GM12875 (cell line): ENCODE data around the gene SDHAF2.
A peak's percentile ranks its signal among the peaks of the same experiment; 100 is the strongest.

ENCODE experiments used
- H3K4me3 ChIP-seq: one replicate; pipeline ENCODE4 v1.5.1; 2011; ENCODE audit warnings: low read depth, low read length, control low read depth
- TF ChIP-seq, protein P1 (sequence below): IDR thresholded peaks from 2 replicates; pipeline ENCODE4 v1.5.1; 2011; ENCODE audit warnings: low read depth, mild to moderate bottlenecking, control low read depth, inconsistent platforms, low read length, moderate library complexity, borderline replicate concordance; ENCODE audit not compliant: insufficient read depth

The SDHAF2 gene

DNA sequence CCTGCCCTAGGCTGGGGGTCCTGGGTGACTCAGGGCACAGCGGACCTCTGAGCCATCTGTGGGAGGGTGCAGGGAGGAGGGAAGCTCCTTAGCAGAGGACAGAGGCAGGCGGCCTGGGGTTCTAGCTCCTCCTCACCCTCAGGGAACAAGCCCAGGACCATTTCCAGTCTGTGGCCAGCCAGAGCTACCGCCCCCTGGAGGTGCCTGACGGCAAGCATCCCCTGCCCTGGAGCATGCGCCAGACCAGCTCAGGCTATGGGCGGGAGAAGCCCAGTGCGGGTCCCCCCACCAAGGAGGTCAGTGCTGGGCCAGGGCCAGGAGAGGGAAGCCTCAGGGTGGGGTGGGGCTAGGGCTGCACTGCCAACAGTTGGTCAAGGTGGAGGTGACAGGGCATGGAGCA, 52.6 kb downstream of the SDHAF2 start:
- H3K4me3 ChIP-seq, result no peak overlapping the region
- TF ChIP-seq, protein P1, sequence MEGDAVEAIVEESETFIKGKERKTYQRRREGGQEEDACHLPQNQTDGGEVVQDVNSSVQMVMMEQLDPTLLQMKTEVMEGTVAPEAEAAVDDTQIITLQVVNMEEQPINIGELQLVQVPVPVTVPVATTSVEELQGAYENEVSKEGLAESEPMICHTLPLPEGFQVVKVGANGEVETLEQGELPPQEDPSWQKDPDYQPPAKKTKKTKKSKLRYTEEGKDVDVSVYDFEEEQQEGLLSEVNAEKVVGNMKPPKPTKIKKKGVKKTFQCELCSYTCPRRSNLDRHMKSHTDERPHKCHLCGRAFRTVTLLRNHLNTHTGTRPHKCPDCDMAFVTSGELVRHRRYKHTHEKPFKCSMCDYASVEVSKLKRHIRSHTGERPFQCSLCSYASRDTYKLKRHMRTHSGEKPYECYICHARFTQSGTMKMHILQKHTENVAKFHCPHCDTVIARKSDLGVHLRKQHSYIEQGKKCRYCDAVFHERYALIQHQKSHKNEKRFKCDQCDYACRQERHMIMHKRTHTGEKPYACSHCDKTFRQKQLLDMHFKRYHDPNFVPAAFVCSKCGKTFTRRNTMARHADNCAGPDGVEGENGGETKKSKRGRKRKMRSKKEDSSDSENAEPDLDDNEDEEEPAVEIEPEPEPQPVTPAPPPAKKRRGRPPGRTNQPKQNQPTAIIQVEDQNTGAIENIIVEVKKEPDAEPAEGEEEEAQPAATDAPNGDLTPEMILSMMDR, result peak; percentile 84

DNA sequence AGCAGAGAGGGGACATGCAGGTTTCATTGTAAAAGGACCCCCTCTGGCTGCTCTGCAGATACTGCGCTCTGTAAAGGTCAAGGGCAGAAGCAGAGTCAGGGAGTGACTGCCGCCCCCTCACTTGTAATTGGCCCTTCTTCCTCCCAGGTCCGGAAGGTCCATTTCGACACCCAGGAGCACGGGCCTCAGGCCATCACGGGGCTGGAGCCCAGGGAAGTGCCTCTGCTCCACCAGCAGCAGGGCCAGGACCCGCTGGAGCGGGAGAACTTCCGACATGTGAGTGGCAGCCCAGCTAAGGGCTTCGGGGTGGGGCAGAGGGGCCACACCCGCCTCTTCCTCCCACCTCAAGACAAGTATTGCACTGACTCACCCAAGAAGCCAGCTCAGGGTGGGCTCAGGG, 54.6 kb downstream of the SDHAF2 start:
- H3K4me3 ChIP-seq, result no peak overlapping the region
- TF ChIP-seq, protein P1, result no peak

DNA sequence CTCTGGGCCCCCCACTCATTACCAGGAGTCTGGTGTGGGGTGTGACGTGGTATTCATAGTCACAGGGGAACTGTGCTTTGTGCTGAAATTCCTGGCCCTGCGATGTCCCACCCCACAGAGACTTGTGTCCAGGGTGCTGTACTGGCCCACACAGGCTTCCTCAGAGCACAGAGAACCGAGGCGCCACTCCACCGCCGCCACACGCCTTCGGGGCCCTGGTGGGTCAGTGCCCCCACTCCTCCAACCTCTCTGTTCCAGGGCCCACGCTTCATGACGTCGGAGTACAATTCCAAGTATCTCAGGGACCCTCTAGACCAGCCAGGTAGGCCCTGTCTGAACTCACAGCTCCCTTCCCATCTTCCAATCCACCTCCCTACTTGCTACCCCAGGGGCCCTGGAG, 55.2 kb downstream of the SDHAF2 start:
- no peak overlapping the region for H3K4me3 ChIP-seq
- TF ChIP-seq, protein P1, result no peak

DNA sequence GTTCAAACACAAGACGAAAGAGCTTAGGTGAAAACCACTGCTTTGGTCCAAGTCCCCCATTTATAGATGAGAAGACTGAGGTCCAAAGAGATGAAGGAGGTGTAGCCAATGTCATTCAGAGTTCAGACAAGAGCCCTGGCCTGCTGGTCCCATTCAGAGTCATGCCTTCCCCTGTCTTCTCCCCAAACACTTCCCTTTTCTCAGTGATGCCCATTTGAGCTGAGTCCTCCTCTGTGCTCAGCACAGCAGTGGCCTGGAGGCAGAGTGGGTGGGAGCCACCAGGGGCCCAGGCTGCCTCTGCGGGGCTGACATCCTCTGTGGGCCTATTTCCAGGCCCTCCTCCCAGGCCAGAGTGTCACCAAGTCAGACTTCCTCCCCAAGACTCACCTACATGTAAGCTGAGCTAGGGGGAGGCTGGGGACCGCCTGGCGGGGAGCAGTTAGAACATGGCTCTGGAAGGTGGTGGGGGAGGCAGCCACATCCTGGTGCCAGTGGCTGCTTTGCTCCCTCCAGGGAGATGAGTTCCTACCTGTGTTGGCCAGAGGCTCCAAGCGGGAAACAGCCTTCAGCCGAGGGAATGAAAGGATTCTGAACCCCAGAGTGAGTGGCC, 56.2 kb downstream of the SDHAF2 start:
- no peak overlapping the region for H3K4me3 ChIP-seq
- TF ChIP-seq, protein P1, result no peak

DNA sequence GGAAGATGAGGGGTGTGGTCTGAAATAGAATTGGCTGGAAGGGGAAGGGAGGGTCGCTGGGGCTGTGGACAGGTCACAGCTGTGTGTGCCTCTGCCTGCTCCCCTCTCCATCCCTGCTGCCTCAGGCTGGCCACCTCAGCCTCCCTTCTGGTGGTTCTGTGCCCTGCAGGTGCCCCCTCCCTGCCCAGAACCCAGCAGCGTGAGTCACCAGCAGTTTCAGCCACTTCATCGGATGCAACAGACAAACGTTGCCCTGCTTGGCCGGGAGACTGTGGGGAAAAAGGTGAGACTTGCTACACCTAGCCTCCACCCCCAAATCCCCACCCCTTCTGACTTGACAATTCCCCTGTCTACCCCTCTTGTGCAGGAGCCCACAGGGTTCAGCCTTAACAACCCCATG, 56.9 kb downstream of the SDHAF2 start:
- H3K4me3 ChIP-seq, result no peak overlapping the region
- TF ChIP-seq, protein P1, result no peak

DNA sequence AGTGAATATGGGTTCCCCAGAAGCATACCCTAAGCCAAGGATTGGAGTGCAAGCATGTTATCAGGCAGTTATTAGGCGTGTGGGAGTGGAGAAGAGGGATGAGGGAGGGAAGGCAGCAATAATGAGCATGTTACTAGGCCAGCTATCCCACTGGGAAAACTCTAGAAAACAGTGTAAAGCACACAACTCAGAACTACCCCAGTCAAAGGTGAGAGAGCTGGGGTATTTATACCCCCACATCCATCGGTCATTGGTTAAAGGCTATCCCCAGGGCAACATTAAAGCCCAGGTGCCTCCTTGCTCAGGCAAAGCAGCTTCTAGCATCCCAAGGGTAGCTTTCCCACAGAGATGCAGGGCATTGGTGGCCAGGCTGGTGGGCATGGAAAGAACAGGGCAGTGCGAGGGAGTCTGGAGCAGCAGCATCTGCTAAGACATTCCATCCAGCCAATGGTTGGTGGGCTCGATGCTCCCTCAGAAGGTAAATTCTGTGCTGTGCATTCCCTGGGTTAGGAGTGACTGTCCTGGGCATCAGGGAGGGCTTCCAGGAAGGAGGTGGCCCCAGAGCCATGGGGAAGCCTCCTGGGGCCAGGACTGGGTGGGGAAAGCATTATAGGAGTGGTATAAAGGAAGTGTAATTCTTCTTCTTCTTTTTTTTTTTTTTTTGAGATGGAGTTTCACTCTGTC, 57.6 kb downstream of the SDHAF2 start:
- TF ChIP-seq, protein P1, result no peak
- no peak overlapping the region for H3K4me3 ChIP-seq
